Neural progenitor cell (in vitro differentiated cells): ENCODE measurements around the gene ONECUT1.

Experiments used
- CTCF ChIP-seq: fragments of 200-600 bp; sonication (generic); IDR thresholded peaks from 2 replicates; pipeline ENCODE4 v1.5.1; 2017; ENCODE audit warnings: antibody characterized with exemption, mild to moderate bottlenecking
- EZH2phosphoT487 ChIP-seq: fragments of 200-600 bp; sonication (generic); IDR thresholded peaks from 2 replicates; pipeline ENCODE4 v1.6.1; 2017; ENCODE audit warnings: antibody characterized with exemption

GRCh38 chr15:52799145-52799811 lies 9.1 kb upstream of the ONECUT1 start:
- TF ChIP-seq EZH2phosphoT487, result no peak
- TF ChIP-seq CTCF, result no peak
